GOT3 (cell line): ENCODE results near the gene PHACTR4.
"Not testable (repeated sequence)": the region's sequence is repeated elsewhere in the genome, so short reads cannot be mapped to it uniquely, and the experiment has no call there.

Experiments
- DNase-seq: peaks from one replicate; lab custom pipeline; 2025; ENCODE audit warnings: mixed read lengths; lab: John Stamatoyannopoulos, UW

Gene PHACTR4

DNA sequence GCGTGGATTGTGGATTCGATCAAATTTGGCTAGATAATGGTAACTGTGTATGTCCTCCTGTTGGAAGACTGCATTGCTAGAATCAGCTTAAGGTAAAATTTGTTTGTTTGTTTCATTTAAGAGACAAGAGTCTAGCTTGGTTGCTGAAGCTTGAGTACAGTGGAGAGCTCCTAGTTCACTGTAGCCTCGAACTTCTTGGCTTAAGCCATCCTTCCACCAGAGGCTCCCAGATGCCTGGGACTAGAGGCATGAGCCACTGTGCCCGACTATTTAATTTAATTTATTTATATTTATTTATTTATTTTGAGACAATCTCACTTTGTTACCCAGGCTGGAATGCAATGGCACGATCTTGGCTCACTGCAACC, 1.5 kb downstream of the PHACTR4 start:
- no peak for DNase-seq

DNA sequence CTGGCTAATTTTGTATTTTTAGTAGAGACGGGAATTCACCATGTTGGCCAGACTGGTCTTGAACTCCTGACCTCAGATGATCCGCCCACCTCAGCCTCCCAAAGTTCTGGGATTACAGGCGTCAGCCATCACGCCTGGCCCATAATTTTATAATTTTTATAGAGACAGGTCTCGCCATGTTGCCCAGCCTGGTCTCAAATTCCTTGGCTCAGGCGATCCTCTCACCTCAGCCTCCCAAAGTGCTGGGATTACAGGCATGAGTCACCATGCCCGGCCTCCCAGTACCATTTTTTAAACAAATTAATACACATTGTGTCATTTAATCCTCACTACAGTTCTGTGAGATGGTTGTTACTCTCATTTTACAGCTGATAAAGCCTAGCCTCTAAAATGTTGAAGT, 3.9 kb downstream of the PHACTR4 start:
- not testable (repeated sequence) for DNase-seq

DNA sequence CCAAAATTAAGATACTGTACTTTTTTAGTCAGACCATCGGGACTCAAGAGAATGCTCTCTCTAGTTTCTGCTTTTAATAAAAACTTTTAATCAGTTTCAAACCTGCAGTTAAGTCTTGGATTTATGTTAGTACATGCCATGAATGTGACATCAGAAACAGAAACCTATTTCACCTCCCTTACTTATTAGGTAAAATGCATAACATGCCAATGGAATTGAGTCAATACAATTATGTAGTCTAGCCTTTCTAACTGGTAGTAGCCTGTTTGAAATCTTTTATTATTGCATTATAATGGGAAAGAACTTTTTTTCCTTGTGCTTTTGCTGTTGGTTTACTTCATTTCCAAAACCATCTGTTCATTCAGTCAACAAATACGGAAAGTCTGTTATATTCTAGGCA, 4.8 kb downstream of the PHACTR4 start:
- DNase-seq: no peak

DNA sequence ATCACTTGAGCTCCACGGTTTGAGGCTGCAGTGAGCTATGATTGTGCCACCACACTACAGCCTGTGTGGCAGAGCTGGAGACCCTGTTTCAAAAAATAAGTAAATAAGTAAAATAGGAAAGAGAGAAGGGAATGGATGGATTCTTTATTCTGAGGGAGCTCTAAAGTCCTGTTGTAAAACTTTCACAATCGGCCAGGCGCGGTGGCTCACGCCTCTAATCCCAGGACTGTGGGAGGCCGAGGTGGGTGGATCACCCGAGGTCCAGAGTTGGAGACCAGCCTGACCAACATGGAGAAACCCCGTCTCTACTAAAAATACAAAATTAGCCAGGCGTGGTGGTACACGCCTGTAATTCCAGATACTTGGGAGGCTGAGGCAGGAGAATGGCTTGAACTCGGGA, 6.1 kb downstream of the PHACTR4 start:
- DNase-seq: not testable (repeated sequence)

DNA sequence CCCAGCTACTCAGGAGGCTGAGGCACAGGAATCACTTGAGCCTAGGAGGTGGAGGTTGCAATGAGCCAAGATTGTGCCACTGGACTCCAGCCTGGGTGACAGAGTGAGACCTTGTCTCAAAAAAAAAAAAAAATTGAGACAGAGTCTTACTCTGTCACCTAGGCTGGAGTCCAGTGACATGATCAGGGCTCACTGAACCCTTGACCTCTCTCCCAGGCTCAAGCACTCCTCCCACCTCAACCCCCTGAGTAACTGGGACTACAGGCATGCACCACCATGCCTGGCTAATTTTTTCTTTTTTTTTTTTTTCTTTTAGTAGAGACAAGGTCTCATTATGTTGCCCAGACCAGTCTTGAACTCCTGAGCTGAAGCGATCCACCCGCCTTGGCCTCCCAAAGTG, 6.7 kb downstream of the PHACTR4 start:
- not testable (repeated sequence) for DNase-seq

DNA sequence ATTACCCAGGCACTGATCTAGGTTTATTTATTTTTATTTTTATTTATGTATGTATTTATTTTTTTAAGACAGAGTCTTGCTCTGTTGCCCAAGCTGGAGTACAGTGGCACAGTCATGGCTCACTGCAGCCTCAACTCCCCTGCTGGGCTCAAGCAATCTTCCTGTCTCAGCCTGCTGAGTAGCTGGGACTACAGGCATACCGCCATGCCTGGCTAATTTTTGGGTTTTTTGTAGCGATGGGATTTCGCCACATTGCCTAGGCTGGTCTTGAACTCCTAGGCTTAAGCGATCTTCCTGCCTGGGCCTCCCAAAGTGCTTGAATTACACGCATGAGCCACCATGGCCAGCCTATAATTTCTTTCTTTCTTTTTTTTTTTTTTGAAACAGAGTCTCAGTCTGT, 9.4 kb downstream of the PHACTR4 start:
- no peak for DNase-seq

DNA sequence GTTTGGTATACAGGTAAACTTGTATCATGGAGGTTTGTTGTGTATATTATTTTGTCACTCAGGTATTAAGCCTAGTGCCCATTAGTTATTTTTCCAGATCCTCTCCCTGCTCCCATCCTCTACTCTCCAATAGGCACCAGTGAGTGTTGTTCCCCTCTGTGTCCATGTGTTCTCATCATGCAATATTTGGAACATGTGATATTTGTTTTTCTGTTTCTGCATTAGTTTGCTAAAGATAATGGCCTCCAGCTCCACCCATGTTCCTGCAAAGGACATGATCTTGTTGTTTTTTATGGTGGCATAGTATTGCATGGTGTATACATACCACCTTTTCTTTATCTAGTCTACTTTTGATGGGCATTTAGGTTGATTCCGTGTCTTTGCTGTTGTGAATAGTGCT, 10.9 kb downstream of the PHACTR4 start:
- no peak for DNase-seq

DNA sequence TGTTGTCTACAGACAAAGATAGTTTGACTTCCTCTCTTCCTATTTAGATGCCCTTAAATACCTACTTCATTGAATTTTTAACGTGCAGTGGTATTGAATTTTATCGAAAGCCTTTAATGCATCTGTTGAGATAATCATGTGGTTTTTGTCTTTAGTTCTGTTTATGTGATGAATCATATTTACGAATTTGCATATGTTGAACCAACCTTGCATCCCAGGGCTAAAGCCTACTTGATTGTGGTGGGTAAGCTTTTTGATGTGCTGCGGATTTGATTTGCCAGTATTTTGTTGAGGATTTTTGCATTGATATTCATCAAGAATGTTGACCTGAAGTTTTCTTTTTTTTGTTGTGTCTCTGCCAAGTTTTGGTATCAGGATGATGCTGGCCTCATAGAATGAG, 14.2 kb downstream of the PHACTR4 start:
- not testable (repeated sequence) for DNase-seq

DNA sequence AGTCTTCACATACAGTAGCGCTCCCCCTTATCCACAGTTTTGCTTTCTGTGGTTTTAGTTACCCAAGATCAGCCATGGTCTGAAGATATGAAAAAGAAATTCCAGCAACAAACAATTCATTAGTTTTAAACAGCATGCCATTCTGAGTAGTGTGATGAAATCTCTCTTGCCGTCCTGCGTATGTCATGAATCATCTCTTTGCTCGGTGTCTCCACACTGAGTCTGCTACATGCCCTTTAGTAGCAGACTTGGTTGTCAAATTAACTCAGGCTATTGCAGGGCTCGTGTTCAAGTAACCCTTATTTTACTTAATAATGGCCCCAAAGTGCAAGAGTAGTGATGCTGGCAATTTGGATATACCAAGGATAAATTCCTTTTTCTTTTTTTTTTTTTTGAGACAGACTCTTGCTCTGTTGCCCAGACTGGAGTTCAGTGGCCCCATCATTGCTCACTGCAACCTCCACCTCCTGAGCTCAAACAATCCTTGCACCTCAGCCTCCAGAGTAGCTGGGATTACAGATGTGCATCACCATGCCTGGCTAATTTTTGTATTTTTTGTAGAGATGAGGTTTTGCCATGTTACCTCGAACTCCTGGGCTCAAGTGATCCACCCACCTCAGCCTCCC, 22.6 kb downstream of the PHACTR4 start:
- no peak for DNase-seq

DNA sequence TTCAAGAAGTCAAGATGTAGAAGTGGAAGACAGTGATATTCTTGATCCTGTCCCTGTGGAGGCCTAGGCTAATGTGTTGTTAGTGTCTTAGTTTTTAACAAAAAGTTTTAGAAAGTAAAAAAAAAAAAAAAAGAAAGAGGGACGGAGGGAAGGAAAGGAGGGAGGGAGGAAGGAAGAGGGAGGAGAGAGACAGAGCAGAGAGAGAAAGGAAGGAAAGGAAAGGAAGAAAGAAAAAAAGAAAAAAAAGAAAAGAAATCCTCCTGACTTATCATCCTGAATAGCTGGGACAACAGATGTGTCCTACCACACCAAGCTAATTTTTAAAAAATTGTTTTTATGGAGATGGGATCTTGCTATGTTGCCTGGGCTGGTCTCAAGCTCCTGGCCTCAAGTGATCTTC, 24.6 kb downstream of the PHACTR4 start:
- no peak for DNase-seq

DNA sequence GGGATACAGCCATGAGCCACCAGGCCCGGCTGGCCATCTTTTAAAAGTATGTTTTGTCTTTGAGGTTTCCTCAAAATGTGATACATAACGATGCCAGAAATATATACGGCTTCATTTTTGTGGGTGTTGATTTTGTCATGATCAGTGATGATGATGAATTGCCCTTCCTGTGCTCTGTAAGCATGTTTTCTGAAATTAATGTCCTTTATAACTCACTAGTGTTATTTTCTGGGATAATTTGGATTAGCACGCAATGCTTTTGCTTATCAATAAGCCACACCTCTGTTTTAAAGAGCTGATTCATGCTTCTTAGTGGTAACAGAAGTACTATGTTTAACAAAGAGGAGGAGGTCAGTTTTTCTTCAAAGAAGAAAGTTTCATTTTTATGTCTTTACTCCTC, 25.6 kb downstream of the PHACTR4 start:
- DNase-seq: no peak

DNA sequence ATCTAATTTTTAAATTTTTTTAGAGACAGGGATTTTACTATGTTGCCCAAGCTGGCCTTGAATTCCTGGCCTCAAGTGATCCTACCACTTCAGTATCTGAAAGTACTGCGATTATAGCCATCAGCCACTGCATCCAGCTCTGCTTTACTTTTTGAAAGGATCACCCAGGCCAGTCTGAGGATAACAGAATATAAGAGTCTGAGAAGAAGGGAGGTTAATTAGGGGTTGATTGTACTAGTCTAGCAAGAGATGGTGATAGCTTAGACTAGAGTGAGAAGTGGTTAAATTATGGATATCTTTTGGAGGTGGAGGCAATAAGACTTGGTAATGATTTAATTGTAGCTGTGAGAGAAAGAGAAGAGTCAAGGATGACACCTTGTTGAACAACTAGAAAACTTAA, 32.2 kb downstream of the PHACTR4 start:
- DNase-seq: no peak

DNA sequence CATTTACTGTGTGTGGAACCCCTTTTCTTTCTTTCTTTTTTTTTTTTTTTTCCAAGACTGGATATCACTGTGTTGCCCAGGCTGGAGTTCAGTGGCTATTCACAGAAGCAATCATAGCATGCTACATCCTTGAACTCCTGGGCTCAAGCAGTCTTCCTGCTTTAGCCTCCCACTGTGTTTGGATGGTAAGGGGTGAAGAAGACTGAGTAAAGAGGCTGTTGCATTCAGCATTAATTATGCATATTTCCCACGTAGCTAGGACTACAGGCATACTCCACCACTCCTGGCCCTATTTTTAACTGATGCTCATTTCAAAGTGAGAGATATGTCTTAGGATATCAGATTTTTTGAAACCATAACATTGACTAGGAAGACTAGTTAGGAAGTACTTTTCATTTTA, 39.5 kb downstream of the PHACTR4 start:
- no peak for DNase-seq

DNA sequence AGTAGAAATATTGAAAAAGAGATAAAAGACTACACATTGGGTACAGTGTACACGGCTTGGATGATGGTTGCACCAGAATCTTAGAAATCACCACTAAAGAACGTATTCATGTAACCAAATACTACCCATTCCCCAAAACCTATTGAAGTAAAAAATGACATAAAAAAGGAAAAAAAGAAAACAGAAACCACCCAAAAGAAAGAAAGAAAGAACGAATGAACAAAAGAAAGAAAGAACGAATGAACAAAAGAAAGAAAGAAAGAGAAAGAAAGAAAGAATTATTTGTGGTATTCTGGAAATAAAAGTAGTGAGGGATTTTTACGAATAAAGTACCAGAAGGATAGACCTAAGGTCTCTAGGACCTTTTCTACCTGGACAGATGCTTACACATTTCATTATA, 42.1 kb downstream of the PHACTR4 start:
- no peak for DNase-seq

DNA sequence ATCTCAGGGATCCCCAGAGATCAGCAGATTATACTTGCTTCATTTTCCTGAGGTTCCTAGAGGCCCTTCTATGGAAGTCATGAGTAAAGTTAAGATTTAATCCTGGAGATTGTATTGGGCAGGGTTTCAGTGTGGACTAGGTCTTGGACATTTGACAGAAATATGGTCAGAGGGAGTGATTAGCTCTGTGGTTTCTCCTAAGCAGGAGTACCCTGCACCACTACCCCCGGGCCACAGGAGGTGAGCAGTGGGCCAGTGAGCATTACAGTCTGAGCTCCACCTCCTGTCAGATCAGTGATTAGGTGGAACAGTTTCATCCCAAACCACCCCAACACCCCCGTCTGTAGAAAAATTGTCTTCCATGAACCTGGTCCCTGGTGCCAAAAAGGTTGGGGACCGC, 43.2 kb downstream of the PHACTR4 start:
- DNase-seq: no peak

DNA sequence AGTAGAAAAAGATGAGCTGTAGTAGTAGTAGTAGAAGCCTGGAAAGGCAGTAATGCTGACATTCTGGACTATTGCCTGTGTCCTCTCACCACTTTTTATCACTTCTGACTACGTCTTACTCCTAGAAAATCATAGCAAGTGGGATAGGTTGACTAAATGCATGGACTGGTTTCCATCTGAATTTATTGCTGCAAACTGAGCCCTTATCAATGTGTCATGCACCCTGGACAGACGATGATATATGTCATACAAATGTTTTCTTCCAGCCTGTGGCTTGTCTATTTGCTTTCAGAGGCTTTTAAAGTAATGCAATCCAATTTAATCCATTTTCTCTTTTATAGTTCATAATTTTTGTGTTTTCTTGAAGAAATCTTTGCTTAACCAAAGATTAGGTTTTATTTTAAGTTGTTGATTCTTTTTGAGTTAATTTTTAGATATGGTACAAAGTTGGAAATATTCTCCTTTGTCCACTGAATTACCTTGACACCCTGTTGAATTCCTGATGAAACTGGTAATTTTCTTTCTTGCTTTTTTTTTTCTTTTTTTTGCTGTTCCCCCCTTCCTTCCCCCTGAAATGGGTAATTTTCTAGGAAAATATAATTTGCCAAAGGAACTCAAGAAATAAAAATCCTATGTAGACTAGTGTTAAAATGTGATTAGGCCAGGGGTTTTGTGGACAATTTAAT, 47.1 kb downstream of the PHACTR4 start:
- DNase-seq: no peak

DNA sequence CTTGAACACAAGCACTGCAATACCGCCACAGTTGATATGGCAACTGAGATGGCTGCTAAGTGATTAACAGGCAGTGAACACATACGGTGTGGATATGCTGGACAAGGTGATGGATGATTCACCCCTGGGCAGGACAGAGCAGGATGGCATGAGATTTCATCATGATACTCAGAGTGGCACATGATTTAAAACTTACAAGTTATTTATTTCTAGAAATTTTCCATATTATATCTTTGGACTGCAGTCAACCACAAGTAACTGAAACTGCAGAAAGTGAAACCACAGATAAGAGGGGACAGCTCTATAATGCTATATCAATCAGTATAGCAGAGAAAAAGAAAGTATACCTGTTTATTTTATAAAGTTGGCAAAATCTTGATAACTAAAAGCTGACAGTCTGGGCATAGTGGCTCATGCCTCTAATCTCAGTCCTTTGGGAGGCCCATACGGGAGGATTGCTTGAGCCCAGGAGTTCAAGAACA, 47.9 kb downstream of the PHACTR4 start:
- DNase-seq: no peak

DNA sequence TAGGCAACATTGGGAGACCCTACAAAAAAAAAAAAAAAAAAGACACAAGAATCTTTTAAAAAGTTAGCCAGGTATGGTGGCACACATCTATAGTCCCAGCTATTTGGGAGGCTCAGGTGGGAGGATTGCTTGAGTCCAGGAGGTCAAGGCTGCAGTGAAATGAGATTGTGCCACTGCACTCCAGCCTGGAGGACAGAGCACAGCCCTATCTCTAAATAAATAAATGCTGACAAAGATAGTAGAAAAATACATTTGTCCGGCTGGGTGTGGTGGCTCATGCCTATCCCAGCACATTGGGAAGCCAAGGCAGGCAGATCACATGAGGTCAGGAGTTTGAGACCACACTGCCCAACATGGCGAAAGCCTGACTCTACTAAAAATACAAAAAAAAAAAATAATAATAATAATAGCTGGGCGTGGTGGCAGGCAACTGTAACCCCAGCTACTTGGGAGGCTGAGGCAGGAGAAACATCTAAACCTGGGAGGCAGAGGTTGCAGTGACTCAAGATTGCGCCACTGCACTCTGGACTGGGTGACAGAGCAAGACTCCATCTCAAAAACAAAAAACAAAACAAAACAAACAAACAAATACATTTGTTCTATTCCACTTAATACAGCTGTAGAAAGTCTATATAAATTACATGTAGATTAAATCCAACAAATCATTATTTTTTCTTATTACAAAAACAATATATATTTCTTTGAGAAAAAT, 48.5 kb downstream of the PHACTR4 start:
- DNase-seq: no peak

DNA sequence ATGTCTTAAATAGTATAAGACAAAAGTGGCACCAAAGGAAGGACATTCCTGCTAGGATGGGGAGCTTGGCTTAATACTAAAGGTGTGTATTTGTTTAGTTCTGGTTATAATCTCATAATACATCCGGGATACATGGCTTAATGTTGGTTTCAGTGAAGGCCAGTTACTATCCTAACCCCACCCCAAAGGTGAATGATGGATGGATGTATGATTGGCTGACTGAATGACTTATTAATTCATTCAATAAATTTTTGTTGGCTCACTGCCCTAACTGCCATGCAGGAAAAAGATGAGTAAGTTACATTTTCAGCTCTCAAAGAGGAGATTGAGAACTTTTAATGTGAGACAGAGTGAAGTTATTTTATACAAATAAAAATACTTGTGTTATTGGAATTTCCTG, 52.2 kb downstream of the PHACTR4 start:
- no peak for DNase-seq

DNA sequence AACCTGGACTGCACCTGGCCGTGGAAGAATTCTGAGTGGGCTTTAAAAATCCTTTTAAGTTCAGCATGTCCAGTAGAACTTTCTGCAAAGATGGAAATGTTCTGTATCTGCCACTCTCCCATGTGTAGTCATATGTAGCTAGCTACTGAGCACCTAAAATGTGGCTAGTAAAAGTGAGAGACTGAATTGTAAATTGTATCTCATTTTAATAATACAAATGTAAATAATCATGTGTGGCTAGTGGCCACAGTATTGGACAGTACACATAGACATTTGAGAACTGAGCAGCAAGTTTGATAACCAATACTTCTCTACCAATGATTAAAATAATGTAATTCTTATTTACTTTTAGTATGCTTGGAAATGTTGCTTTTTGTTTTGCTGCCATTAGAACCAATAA, 57.3 kb downstream of the PHACTR4 start:
- no peak for DNase-seq

DNA sequence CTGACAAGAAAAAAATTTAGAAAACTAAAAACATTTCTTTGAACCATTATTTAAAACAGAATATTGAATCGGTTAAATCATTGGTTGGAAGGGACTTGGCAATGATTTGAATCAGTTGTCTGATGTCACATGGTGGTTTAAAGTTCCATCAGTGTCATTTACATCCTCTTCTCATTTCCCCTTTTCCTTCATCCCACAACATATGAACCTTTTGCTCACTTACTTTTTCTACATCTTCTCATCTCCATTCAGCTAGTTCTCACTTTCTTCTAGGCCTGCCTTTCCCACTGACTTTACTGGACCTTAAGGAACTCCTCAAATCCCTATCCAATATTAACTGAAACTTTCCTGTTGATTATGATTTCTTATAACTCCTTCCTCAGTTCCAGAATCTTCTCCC, 58.5 kb downstream of the PHACTR4 start:
- no peak for DNase-seq

DNA sequence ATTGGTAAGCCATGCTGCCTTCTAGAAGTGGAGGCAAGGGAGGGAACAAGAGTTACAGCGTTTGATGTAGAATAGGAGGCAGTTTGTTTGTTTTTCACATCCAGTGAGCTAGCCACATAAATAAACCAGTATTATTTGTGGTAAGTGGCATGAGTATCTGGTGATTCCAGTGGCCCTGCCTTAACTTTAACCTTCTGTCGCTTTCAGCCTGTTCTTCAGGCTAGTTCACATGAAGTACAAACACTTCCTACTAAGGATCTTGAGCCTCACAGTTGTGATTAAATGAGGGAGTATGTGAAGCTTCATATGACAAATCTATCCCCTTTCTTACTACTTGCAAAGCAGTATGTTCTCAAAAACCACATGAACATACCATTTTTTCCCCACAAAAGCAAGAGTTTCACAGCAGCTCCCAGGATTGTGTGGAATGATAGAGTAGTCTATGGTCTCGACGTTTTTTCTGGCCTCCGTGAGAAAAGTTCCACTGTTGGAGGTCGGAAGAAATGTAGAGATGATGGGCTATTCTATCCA, 59.5 kb downstream of the PHACTR4 start:
- DNase-seq: no peak

DNA sequence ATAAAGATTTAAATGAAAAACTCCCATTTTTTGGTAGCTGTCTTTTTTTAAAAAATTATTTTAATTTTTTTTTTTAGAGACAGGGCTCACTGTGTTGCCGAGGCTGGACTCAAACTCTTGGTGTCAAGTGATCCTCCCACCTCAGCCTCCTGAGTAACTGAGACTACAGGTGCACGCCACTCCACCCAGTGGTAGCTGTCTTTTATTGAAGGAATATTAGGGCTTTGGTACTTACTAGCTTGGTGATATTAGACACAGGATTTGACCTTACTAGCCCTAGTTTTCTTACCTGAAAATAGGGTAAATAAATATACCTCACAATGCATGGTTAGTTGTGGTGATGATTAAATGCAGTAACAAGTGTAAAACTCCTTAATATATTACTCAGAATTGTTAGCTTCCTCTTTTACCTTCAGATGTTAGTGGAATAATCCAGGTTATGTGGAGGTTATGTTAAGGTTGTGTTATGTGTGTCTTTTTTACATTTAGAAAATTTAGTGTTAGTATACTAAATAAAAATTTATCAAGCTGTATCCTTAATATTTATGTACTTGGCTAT, 66.8 kb downstream of the PHACTR4 start:
- no peak for DNase-seq
